Measurements from ENCODE around the gene ZFAND3.

ZFAND3 gene

GRCh38 chr6:38180586-38180985 is 361.1 kb downstream of the ZFAND3 start:
- Histone ChIP-seq H3K27me3 (ENCODE audit: control insufficient read depth, insufficient read depth, low read length) (no peaks in the 10 kb centered on the region), H3K9ac (ENCODE audit: low read length) (no peak overlapping the region), H3K4me3 (ENCODE audit: low read length) (no peak overlapping the region), H3K27ac (ENCODE audit: low read depth, low read length) (no peak overlapping the region), H3K4me1 (ENCODE audit: control insufficient read depth, insufficient read depth, low read length) (no peaks in the 10 kb centered on the region), H3K36me3 (ENCODE audit: control insufficient read depth, insufficient read depth, low read length) (no peaks in the 10 kb centered on the region)

DNA sequence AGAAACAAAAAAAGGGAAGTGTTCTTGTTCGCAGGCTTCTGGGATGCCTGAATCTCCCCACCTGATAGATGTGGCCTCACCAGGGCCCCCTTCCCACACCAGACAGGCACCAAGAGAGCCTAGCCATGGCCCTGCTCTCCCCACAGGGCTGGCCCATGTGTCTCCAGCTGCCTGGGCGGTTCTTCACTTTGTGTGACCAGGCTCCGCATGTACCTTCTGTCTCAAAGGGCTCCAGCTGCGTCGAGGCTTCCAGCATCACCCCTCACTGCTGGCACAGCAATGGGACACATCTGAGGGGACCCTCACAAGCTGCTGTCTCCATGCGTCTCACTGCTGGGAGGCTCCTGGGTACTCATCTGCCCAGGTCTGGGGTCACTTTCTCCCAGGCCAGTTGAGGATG is 362.9 kb downstream of the ZFAND3 start:
- Histone ChIP-seq H3K4me1 (ENCODE audit: control insufficient read depth, insufficient read depth, low read length) (no peaks in the 10 kb centered on the region), H3K36me3 (ENCODE audit: control insufficient read depth, insufficient read depth, low read length) (no peaks in the 10 kb centered on the region), H3K27ac (ENCODE audit: low read depth, low read length) (no peak overlapping the region), H3K9ac (ENCODE audit: low read length) (no peak overlapping the region), H3K4me3 (ENCODE audit: low read length) (no peak overlapping the region), H3K27me3 (ENCODE audit: control insufficient read depth, insufficient read depth, low read length) (no peaks in the 10 kb centered on the region)

DNA sequence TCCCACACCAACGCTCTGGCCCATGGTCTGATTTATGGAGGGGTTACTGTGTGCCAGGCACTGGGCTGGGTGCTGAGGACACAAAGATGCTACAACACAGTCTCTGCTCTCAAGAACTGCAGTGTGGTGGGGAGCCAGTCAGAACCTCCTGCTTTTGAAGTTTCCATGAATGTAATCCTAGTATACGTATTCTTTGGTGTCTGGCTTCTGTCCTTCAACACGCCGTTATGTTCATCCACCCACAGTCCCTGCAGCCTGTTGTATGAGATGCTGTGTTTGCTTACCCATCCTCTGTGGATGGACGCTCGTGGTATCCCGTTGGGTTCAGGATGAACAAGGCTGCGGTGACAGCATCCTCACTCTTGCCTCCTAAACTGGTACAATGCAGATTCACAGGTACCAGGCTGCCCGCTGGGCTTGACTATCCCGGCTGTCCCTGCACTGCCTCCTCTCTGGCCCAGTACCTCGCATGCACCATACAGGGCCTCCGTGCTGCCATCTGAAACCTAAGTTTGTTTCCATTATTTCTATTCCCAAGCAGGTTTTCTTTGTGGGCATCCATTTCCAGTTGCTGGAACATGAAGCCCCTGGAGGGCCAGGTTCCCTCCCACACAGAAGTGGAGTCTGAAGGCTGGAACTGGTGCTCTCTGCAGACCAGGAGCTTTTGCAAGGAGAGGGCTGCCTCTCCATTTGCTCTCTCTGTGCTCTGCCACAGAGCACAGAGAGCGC is 364.5 kb downstream of the ZFAND3 start:
- Histone ChIP-seq H3K27ac (ENCODE audit: low read depth, low read length) (no peak overlapping the region), H3K36me3 (ENCODE audit: control insufficient read depth, insufficient read depth, low read length) (no peaks in the 10 kb centered on the region), H3K27me3 (ENCODE audit: control insufficient read depth, insufficient read depth, low read length) (no peaks in the 10 kb centered on the region), H3K4me1 (ENCODE audit: control insufficient read depth, insufficient read depth, low read length) (no peaks in the 10 kb centered on the region), H3K4me3 (ENCODE audit: low read length) (no peak overlapping the region), H3K9ac (ENCODE audit: low read length) (no peak overlapping the region)

DNA sequence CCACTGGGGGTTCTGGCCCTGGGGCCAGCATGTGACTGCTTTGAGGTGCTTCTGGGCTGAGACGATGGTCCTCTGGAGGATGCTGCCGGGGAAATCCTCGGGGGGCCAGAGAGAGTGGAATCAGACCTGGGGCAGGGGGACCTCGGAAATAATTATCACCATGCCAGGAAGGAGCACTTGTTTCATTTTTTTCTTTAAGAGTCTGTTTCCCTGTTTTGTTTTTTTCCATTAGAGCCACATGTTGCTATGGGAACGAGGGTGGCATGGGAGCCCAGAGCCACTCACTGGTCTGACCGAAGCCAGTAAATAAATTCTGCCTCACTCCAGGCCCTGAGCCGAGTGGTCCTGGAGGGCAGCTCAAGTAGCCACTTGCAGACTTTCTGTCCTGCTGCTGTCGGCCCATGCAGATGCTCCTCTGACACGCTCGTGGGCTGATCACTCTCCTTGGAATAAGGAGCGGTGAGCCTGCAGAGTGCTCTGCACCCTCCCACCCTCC is 365.1 kb downstream of the ZFAND3 start:
- no peak overlapping the region for H3K4me3 ChIP-seq (ENCODE audit: low read length)
- H3K27ac ChIP-seq (ENCODE audit: low read depth, low read length): no peak overlapping the region
- H3K27me3 ChIP-seq (ENCODE audit: control insufficient read depth, insufficient read depth, low read length): no peaks in the 10 kb centered on the region
- no peaks in the 10 kb centered on the region for H3K36me3 ChIP-seq (ENCODE audit: control insufficient read depth, insufficient read depth, low read length)
- H3K9ac ChIP-seq (ENCODE audit: low read length): no peak overlapping the region
- no peaks in the 10 kb centered on the region for H3K4me1 ChIP-seq (ENCODE audit: control insufficient read depth, insufficient read depth, low read length)

- no peak overlapping the region for H3K27ac ChIP-seq (ENCODE audit: low read depth, low read length)
- no peak overlapping the region for H3K4me3 ChIP-seq (ENCODE audit: low read length)
- no peak overlapping the region for H3K9ac ChIP-seq (ENCODE audit: low read length)
Observed at GRCh38 chr6:38185244-38185643, 365.7 kb downstream of the ZFAND3 start.

DNA sequence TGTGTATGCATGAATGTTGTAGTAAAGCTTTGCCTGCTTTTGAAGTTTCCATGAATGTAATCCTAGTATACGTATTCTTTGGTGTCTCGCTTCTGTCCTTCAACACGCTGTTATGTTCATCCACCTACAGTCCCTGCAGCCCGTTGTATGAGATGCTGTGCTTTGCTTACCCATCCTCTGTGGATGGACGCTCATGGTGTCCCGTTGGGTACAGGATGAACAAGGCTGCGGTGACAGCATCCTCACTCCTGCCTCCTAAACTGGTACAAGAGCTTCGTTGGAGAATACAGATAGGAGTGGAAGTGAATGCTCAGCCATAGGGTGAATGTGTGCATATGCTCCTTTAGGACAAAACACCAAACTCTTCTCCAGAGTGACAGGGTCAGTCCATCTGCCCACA is 366.2 kb downstream of the ZFAND3 start:
- no peaks in the 10 kb centered on the region for H3K4me1 ChIP-seq (ENCODE audit: control insufficient read depth, insufficient read depth, low read length)
- no peak overlapping the region for H3K9ac ChIP-seq (ENCODE audit: low read length)
- no peak overlapping the region for H3K4me3 ChIP-seq (ENCODE audit: low read length)
- H3K27me3 ChIP-seq (ENCODE audit: control insufficient read depth, insufficient read depth, low read length): no peaks in the 10 kb centered on the region
- H3K36me3 ChIP-seq (ENCODE audit: control insufficient read depth, insufficient read depth, low read length): no peaks in the 10 kb centered on the region
- no peak overlapping the region for H3K27ac ChIP-seq (ENCODE audit: low read depth, low read length)

More at GRCh38 chr6:38185244-38185643, 365.7 kb downstream of the ZFAND3 start:
- Histone ChIP-seq H3K36me3 (ENCODE audit: control insufficient read depth, insufficient read depth, low read length) (no peaks in the 10 kb centered on the region), H3K27me3 (ENCODE audit: control insufficient read depth, insufficient read depth, low read length) (no peaks in the 10 kb centered on the region), H3K4me1 (ENCODE audit: control insufficient read depth, insufficient read depth, low read length) (no peaks in the 10 kb centered on the region)

GRCh38 chr6:38187325-38187724 is 367.8 kb downstream of the ZFAND3 start:
- no peak overlapping the region for H3K9ac ChIP-seq (ENCODE audit: low read length)
- no peak overlapping the region for H3K4me3 ChIP-seq (ENCODE audit: low read length)
- no peak overlapping the region for H3K27ac ChIP-seq (ENCODE audit: low read depth, low read length)
- H3K27me3 ChIP-seq (ENCODE audit: control insufficient read depth, insufficient read depth, low read length): no peaks in the 10 kb centered on the region
- no peaks in the 10 kb centered on the region for H3K4me1 ChIP-seq (ENCODE audit: control insufficient read depth, insufficient read depth, low read length)
- H3K36me3 ChIP-seq (ENCODE audit: control insufficient read depth, insufficient read depth, low read length): no peaks in the 10 kb centered on the region

- H3K27ac ChIP-seq (ENCODE audit: low read depth, low read length): no peak overlapping the region
- no peak overlapping the region for H3K9ac ChIP-seq (ENCODE audit: low read length)
- H3K4me3 ChIP-seq (ENCODE audit: low read length): no peak overlapping the region
- H3K36me3 ChIP-seq (ENCODE audit: control insufficient read depth, insufficient read depth, low read length): no peaks in the 10 kb centered on the region
- H3K27me3 ChIP-seq (ENCODE audit: control insufficient read depth, insufficient read depth, low read length): no peaks in the 10 kb centered on the region
- no peaks in the 10 kb centered on the region for H3K4me1 ChIP-seq (ENCODE audit: control insufficient read depth, insufficient read depth, low read length)
Observed at GRCh38 chr6:38187811-38188590, 368.5 kb downstream of the ZFAND3 start.

GRCh38 chr6:38188677-38189335 is 369.3 kb downstream of the ZFAND3 start:
- Histone ChIP-seq H3K36me3 (ENCODE audit: control insufficient read depth, insufficient read depth, low read length) (no peaks in the 10 kb centered on the region), H3K4me1 (ENCODE audit: control insufficient read depth, insufficient read depth, low read length) (no peaks in the 10 kb centered on the region), H3K4me3 (ENCODE audit: low read length) (no peak overlapping the region), H3K27ac (ENCODE audit: low read depth, low read length) (no peak overlapping the region), H3K27me3 (ENCODE audit: control insufficient read depth, insufficient read depth, low read length) (no peaks in the 10 kb centered on the region), H3K9ac (ENCODE audit: low read length) (no peak overlapping the region)

DNA sequence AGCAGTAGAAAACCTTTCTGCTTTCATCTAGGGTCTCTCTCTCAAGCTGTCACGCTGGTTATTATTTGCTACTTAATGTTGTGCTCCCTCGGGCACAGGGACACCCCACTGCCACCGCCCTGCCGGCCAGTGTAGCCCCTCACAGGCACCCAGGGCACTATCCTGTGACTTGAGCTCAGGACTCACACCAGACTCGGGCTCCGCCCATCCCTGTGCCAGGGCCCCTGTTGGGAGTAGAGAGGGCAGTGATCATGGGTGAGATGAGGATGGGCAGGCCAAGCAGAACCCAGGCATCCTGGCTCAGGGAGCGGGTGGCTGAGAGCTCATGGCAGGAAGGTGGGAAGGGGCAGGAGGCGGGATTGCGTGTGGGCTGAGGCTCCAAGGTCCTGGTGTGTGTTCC is 371.9 kb downstream of the ZFAND3 start:
- no peak overlapping the region for H3K27ac ChIP-seq (ENCODE audit: low read depth, low read length)
- H3K27me3 ChIP-seq (ENCODE audit: control insufficient read depth, insufficient read depth, low read length): no peaks in the 10 kb centered on the region
- no peaks in the 10 kb centered on the region for H3K4me1 ChIP-seq (ENCODE audit: control insufficient read depth, insufficient read depth, low read length)
- no peak overlapping the region for H3K9ac ChIP-seq (ENCODE audit: low read length)
- H3K4me3 ChIP-seq (ENCODE audit: low read length): no peak overlapping the region
- H3K36me3 ChIP-seq (ENCODE audit: control insufficient read depth, insufficient read depth, low read length): no peaks in the 10 kb centered on the region

- H3K27me3 ChIP-seq (ENCODE audit: control insufficient read depth, insufficient read depth, low read length): no peaks in the 10 kb centered on the region
- no peaks in the 10 kb centered on the region for H3K36me3 ChIP-seq (ENCODE audit: control insufficient read depth, insufficient read depth, low read length)
- H3K27ac ChIP-seq (ENCODE audit: low read depth, low read length): no peak overlapping the region
- H3K4me1 ChIP-seq (ENCODE audit: control insufficient read depth, insufficient read depth, low read length): no peaks in the 10 kb centered on the region
- no peak overlapping the region for H3K9ac ChIP-seq (ENCODE audit: low read length)
- no peak overlapping the region for H3K4me3 ChIP-seq (ENCODE audit: low read length)
Observed at GRCh38 chr6:38192011-38192410, 372.5 kb downstream of the ZFAND3 start.

DNA sequence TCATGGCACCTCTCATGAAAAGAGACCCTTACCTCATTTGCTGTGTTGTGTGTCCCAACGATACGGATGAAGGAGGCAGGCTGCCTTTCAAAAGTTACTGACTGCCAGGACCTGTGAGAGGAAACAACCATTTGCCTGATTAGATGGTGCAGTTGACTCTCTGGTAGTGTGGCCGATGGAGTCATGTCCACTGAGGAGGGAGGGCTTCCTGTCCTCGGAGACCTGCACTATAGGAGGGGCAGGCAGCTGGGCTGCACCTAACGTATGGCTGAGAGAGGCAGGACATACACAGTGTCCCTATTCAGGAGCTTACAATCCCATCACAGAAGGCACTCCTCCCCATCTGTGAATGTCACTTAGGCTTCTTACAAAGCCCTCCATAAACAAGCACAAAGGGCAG is 373.0 kb downstream of the ZFAND3 start:
- no peaks in the 10 kb centered on the region for H3K36me3 ChIP-seq (ENCODE audit: control insufficient read depth, insufficient read depth, low read length)

More for the DNA sequence above, 373.0 kb downstream of the ZFAND3 start:
- Histone ChIP-seq H3K4me3 (ENCODE audit: low read length) (no peak overlapping the region), H3K4me1 (ENCODE audit: control insufficient read depth, insufficient read depth, low read length) (no peaks in the 10 kb centered on the region), H3K9ac (ENCODE audit: low read length) (no peak overlapping the region), H3K27ac (ENCODE audit: low read depth, low read length) (no peak overlapping the region), H3K27me3 (ENCODE audit: control insufficient read depth, insufficient read depth, low read length) (no peaks in the 10 kb centered on the region)
